GM19455 (cell line): ENCODE results near the gene CELF3.
"Not testable (repeated sequence)": the region's sequence is repeated elsewhere in the genome, so short reads cannot be mapped to it uniquely, and the experiment has no call there.

Experiments used
- ATAC-seq: cut with Tn5 transposase; IDR thresholded peaks from one replicate; pipeline ENCODE4 v1.9.1; 2021; ENCODE audit not compliant: unreplicated experiment

The CELF3 gene

DNA sequence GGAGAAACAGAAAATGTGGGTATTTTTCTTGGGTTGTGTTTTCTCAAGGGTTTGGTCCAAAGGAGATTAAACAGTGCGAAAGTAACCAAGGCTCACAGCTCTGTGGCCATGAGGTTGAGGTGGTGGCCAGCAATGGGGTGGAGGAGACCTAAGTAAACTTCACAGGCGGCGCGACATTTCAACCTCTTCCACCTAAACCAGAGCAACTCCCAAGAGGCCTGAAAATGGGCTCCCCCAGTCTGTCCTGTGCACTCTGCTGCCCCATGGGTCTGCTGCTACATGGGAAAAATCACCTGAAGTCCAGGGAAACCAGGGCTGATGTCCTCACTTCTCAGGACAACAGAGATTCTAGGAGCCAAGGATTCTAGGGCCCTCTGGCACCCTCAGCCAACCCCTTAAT is 12.4 kb downstream of the CELF3 start:
- ATAC-seq: no peak

DNA sequence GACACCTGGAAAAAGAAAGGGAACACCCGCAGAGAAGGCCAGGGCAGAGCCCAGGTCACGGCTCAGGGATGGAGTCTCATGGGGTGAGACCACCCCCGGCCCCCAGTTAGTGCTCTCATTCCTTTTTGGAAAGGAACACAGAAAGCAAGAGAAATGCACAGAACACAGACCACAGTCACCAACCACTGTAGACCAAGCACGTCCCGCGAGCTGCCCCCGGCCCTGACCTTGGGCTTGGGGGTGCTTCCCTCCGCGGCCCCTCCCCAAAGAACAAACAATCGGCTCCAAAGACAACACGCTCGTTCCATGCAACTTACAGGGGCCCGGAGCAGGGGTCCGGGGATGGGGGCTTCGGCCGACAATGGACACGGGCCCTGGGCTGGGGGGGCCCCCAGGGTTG is 12.8 kb downstream of the CELF3 start:
- ATAC-seq: no peak

DNA sequence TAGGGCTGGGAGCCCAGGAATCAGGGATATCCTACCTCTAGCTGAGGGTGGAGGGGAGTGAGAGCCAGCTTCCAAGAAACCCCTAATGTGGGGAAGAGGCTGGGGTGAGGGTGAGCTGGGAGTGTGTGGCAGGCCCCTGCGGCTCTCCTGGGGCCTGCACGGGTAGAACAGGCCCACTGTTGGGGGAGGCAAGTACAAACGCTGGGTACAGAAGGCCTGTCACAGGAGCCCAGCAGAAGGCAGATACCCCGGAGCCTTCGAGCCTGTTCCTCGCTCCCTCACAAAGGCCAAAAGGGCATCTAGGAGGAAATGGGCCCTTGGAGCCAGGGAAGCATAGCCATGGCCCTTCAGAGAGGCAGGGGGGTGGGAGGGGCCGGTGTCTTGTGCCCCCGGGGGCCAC is 13.7 kb downstream of the CELF3 start:
- no peak for ATAC-seq

DNA sequence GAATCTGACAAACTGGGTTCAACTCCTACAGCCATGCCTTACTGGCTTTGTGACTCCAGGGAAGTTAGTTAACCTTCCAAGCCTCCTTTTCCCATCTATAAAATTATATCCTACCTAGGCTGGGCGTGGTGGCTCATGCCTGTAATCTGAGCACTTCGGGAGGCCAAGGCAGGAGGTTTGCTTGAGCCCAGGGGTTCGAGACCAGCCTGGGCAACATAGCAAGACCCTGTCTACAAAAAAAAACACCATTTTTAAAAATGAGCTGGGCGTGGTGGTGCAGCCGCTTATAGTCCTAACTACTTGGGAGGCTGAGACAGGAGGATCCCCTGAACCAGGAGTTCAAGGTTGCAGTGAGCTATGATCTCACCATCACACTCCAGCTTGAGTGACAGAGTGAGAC is 15.1 kb downstream of the CELF3 start:
- ATAC-seq: no peak

DNA sequence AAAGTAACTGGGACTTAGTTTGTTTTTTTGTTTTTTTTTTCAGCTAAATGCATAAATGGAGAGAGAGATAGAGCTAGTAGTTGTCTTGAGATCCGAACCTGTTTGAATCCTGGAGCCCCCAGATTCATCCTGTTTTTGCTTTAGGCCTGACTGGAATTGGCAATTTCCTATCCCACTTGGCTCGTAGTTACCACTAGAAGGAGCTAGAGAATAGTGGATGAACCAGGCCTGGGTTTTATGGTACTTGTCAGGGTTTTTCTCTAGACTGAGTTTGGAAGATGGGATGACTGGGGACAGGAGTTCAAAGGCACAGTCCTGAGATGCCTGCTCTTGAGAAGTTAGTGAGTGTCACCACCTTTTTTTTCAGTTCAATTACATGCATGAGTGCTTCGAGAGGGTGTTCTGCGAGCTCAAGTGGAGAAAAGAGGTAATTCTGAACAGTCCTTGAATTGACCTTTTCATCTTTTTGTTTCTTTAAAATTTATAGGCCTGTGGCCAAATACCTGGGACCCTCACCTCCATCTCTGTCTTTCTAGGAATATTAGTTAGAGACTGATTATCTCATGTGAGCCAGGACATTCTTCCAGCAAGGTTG is 23.4 kb downstream of the CELF3 start:
- ATAC-seq: no peak

DNA sequence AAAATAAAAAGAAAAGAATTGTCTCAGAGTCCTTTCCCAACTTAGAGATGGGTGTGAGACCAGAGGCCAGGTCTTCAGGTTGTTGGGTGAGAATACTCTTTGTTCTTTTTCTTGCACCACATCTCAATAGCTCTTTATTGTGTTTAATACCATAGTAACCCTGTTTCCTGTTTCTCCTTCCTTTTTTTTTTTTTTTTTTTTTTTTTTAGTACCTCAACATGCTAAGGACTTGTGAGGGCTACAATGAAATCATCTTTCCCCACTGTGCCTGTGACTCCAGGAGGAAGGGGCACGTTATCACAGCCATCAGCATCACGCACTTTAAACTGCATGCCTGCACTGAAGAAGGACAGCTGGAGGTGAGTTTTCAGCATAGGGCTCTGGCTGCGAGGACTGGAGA is 24.4 kb downstream of the CELF3 start:
- ATAC-seq: no peak

DNA sequence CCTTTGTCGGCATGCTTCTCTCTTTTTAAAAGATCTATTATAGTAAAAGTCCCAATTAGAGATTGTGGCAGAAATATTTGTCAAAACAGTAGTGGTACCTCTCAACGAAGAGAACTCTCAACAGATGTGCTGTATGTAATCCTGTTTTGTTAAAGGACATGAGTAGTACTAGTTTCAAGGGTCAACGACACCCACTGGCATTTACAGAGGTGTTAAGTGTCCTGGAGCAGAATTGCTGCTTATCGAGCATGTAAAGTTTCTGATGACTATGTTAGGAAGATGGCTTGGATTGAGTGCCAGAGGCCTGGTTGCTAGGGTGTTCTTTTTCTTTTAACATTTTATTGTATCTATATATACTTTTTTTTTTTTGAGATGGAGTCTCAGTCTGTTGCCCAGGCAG is 27.1 kb downstream of the CELF3 start:
- ATAC-seq: no peak

DNA sequence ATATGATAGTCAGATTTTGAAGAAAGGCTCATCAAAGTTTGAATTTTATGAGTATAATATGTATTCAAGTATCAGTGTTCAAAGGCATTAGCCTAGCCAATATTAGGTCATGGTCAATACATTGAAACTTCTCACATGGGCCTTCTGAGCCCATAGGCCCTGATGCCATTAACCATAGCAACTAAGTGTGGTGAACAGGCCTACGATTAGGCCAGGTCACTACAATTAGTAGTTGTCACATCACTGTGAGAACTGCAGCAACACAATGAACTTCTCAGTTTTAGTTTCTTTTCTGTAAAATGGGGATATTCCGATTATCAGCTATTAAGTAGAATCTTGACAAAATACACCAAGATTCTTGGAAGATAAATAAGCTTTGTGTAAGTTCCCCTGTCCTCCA is 30.0 kb downstream of the CELF3 start:
- no peak for ATAC-seq

DNA sequence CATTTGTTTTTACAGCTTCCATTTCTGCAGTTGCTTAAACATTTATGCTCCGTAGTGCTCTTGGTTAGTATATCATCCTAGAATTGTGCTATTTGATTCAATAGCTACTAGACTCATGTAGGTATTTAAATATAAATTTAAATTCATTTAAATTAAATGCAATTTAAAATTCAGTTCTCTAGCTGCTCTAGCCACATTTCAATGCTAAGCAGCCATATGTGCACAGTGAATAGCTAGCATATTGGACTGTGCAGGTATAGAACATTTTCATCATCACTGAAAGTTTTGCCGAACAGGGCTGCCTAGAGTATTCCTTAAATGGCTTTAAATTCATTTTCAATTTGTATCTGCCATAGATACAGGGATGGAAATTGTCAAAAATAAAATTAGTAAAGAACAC is 32.5 kb downstream of the CELF3 start:
- ATAC-seq: no peak

DNA sequence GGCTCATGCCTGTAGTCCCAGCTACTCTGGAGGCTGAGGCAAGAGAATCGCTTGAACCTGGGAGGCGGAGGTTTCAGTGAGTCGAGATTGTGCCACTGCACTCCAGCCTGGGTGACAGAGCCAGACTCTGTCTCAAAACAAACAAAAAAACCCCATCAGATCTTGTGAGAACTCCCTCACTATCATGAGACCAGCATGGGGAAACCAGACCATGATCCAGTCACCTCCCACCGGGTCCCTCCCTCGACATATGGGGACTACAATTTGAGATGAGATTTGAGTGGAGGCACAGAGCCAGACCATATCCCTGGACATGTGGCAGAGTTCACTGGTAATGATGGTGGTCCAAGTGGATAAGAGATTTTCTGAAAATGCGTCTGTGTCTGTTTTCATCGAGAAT is 33.7 kb downstream of the CELF3 start:
- not testable (repeated sequence) for ATAC-seq

DNA sequence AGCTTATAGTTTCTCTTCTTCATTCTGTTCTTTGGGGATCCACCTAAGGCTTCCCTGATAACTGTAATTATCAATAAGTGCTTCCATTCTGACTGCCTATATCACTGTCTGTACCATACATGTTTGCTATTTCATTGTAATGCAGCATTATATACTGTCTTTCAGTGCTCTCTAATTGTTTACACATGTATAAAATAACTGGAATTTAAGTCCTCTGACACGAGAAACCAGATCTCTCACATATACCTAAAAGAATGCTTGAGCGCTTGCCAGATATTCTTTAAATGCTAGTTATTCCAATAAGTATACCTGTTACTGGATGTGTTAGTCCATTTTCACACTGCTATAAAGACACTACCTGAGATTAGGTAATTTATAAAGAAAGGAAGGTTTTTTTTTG is 34.7 kb downstream of the CELF3 start:
- ATAC-seq: no peak

DNA sequence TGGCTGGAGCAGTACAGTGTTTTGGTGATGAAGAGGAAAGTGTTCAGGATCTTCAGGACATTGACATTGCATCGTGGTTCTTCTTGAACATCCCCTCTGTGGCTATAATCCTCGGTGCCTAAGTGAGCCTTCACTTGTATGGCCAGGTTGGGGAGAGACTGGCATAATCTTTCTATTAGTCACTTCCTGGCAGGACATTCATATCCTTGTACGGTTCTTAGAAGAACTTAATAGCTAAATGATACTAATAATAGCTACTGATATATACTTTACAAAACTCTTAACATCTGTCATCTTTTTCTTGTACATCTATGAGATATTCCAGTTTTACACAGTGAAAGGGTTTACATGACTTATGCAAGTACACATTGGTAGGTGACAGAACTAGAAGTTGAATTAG is 35.8 kb downstream of the CELF3 start:
- no peak for ATAC-seq

DNA sequence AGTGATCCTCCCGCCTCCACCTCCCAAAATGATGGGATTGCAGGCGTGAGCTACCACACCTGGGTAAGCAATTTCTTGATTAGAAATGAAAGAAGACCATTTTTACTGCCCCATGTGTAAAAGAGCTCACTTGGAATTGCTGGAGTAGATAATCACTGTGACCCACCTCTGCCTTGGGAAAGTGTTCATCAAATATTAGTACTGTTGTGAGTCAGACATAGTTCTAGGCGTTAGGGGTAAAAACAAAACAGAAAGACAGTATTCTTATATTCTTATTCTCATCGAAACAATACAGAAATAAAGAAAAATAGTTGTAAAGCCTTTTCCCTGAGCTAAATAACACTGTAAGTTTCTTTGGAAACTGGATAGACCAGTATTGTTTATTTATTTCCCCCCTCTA is 36.2 kb downstream of the CELF3 start:
- no peak for ATAC-seq

DNA sequence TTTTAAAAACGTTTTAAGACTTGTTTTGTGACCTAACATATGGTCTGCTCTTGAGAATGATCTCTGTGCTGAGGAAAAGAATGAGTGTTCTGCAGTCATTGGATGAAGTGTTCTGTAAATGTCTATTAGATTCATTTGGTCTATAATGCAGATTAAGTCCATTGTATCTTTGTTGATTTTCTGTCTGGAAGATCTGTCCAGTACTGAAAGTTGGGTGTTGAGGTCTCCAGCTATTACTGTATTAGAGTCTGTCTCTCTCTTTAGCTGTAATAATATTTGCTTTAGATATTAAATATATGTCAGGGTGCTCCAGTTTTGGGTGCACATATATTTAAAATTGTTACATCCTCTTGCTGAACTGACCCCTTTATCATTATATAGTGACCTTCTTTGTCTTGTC is 43.2 kb downstream of the CELF3 start:
- ATAC-seq: no peak

DNA sequence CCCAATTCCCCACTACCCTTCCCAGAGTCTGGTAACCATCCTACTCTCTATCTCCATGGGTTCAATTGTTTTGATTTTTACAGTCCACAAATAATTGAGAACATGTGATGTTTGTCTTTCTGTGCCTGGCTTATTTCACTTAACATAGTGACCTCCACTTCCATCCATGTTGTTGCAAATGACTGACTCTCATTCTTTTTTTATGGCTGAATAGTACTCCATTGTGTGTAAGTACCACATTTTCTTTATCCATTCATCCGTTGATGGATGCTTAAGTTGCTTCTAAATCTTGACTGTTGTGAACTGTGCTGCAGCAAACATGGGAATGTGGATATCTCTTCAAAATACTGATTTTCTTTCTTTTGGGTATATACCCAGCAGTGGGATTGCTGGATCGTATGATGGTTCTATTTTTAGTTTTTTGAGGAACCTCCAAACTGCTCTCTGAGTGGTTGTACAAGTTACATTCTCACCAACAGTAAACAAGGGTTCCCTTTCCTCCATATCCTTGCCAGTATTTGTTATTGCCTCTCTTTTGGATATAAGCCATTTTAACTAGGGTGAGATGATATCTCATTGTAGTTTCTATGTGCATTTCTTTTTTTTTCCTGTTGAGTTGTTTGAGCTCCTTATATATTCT is 46.4 kb downstream of the CELF3 start:
- ATAC-seq: not testable (repeated sequence)

DNA sequence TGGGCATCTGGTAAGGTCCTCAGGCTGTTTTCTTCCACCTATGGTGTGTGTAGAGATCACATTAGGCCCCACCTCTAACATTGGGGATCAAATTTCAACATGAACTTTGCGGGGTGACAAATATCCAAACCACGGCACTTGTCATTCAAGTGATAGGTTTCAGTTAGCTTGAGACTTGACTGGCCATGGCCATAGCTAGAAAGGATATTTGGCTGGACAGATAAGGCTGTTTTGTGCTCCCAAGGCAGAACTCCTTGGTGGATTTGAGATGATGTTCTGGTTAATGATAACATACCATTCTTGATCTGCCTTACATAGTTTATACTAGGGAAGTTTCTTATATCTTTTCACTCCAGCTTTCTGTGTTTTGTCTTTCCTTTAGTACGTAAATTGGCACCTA is 48.5 kb downstream of the CELF3 start:
- ATAC-seq: no peak

DNA sequence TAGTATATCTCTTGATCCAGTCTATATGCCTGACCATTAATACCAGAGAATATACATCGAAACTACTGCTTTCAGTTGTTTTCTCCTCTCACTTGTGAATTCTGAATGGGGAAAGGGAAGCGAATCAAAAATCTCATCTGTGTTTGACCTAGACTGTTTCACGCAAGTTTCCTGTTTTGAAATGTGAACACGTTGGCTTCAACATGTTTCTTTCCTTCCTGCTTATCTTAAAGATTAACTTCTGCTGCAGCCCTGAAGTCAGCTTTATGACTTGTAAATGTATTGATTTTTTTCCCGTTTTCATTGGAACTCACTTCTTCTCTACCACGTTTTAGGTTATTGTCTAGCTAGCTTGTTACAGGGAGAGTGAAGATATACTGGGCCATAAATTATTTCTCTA is 54.9 kb downstream of the CELF3 start:
- no peak for ATAC-seq

DNA sequence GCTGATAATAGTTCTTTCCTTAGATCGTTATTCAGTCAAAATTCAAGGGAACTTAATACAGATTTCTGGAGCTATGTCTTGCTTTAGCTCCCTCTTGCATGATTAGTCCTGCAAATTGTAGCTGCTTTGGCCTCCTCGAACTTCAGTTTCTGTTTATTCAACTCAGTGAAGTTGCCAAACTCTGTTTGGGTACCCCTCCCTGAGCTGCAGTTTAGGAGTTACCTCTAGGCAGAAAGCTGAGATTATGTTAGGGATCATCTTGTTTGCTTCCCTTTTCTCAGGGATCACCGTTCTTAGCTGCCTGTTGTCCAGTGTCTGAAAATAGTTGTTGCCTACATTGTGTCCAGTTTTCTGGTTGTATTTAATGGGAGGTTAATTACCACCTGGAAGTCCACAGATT is 61.2 kb downstream of the CELF3 start:
- ATAC-seq: no peak

DNA sequence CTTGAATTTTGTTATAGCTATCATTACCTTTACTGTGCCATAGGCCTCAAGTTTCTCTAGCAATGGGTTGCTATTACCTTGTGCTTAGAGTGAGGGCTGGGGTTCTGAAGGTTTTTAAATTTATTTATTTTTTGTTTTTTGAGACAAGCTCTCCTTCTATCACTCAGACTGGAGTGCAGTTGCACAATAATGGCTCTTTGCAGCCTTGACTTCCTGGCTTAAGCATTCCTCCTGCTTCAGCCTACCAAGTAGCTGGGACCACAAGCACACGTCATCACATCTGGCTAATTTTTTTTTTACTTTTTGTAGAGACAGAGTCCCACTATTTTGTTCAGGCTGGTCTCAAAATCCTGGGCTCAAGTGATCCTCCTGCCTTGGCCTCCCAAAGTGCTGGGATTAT is 63.2 kb downstream of the CELF3 start:
- no peak for ATAC-seq
